SJSA1 (cell line): ENCODE data around the gene PIK3AP1. TPM values are rescaled to one million over a fixed set of nuclear protein-coding genes. Genes with fewer than 3 reads are reported as not detected.
A peak's percentile ranks its signal among the peaks of the same experiment; 100 is the strongest.

Experiments used
- DNase-seq, 2 experiments: peaks; one replicate each; pipeline ENCODE4 v3.0.0-alpha.2; 2015 to 2020; ENCODE audit warnings: low spot score in 2 of 2, low read depth in 1 of 2
- H3K27ac ChIP-seq: fragments of 250-450 bp; sonication (Bioruptor Pico); 2 replicates; pipeline ENCODE4 v1.5.1; 2020; ENCODE audit warnings: mild to moderate bottlenecking, moderate library complexity
- H3K27me3 ChIP-seq: fragments of 250-450 bp; sonication (Bioruptor Pico); replicated peaks from 2 replicates; pipeline ENCODE4 v1.5.1; 2020; ENCODE audit warnings: mild to moderate bottlenecking, moderate library complexity
- H3K36me3 ChIP-seq: fragments of 250-450 bp; sonication (Bioruptor Pico); 2 replicates; pipeline ENCODE4 v1.5.1; 2020; ENCODE audit warnings: mild to moderate bottlenecking
- H3K4me1 ChIP-seq: fragments of 250-450 bp; sonication (Bioruptor Pico); replicated peaks from 2 replicates; pipeline ENCODE4 v1.6.1; 2021; ENCODE audit warnings: mild to moderate bottlenecking
- H3K4me3 ChIP-seq: fragments of 250-450 bp; sonication (Bioruptor Pico); 2 replicates; pipeline ENCODE4 v1.5.1; 2020; ENCODE audit warnings: mild to moderate bottlenecking
- H3K9me3 ChIP-seq: fragments of 250-450 bp; sonication (Bioruptor Pico); replicated peaks from 2 replicates; pipeline ENCODE4 v1.5.1; 2020; ENCODE audit warnings: mild to moderate bottlenecking
- total RNA-seq: library from RNA; depleted of rRNA; stranded (reverse); fragments of >200 nt; shearing (Covaris generic); gene quantifications from 2 replicates; pipeline ENCODE4 v1.2.3, GENCODE V29; 2014

PIK3AP1 gene
- total RNA-seq, 1 experiment from 2014 or later, result 0.95 TPM

GRCh38 chr10:96665306-96665705, 55.0 kb downstream of the PIK3AP1 start:
- Histone ChIP-seq H3K9me3 (no peaks in the 10 kb centered on the region), H3K27me3 (no peaks in the 10 kb centered on the region), H3K36me3 (no peaks in the 10 kb centered on the region), H3K27ac (no peak overlapping the region), H3K4me3 (no peak overlapping the region), H3K4me1 (peaks cover 32% of the 10 kb centered on the region)
- peak in 1 of 2 experiments; percentile 56 for DNase-seq

DNA sequence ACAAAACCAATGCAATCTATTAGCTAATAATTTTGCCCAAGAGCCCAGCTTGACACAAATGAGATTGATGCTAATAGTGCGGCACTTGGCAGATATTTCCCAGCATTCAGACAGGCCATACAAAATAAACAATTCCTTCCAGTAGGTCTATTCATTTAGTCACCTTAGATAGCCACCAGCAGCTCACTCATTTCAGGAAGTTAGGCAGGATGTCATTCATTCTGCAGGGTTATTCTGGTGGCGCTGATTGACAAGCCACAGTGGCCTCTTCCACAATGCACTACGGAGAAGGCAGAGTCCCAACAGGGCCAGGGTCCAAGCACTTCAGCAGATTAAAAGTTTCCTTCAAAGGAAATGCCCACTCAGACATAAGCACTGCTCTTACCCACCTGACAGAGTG, 55.8 kb downstream of the PIK3AP1 start:
- Histone ChIP-seq H3K36me3 (no peaks in the 10 kb centered on the region), H3K4me3 (no peak overlapping the region), H3K4me1 (peaks cover 24% of the 10 kb centered on the region), H3K9me3 (no peaks in the 10 kb centered on the region), H3K27me3 (no peaks in the 10 kb centered on the region), H3K27ac (no peak overlapping the region)
- no peak for DNase-seq

DNA sequence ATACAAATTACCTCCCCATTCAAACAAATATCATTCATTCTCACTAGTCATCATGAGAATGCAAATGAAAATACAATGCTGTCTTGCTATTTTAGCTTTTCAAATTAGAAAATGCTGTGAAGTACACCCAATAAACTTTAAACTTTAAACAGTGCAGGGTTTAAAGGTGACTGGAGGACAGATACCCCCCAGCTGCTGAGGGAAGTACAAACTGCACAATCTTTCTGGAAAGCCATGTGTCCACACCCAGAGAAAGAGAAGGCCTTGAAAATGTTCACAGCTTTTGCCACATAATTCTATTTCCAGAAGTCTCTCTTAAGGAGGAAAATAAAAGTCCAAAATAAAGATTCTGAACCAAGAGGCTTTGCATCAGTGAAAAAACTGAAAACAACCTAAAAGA, 56.5 kb downstream of the PIK3AP1 start:
- Histone ChIP-seq H3K27me3 (no peaks in the 10 kb centered on the region), H3K9me3 (no peaks in the 10 kb centered on the region), H3K4me1 (peaks cover 21% of the 10 kb centered on the region), H3K27ac (no peak overlapping the region), H3K36me3 (no peaks in the 10 kb centered on the region), H3K4me3 (no peak overlapping the region)
- no peak for DNase-seq

- Histone ChIP-seq H3K36me3 (no peaks in the 10 kb centered on the region), H3K27ac (no peak overlapping the region), H3K4me1 (peaks cover 18% of the 10 kb centered on the region), H3K27me3 (no peaks in the 10 kb centered on the region), H3K9me3 (no peaks in the 10 kb centered on the region), H3K4me3 (no peak overlapping the region)
- no peak for DNase-seq
These were observed 58.7 kb downstream of the PIK3AP1 start for GRCh38 chr10:96661632-96662031.

DNA sequence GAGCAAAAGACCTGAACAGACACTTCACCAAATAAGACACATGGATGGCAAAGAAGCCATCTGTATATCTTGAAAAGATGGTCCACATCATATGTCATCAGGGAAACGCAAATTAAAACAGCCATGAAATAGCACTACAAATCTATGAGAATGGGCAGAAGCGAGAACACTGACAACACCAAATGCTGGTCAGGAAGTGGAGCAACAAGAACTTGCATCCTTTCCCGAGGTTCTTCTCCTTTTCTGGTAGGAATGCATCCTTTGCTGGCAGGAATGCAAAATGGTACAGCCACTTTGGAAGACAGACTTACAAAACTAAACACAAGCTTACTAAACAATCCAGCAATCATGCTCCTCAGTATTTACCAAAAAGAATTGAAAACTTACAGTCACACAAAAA, 60.0 kb downstream of the PIK3AP1 start:
- DNase-seq, result no peak
- Histone ChIP-seq H3K9me3 (no peaks in the 10 kb centered on the region), H3K27ac (no peak overlapping the region), H3K4me1 (peaks cover 12% of the 10 kb centered on the region), H3K36me3 (no peaks in the 10 kb centered on the region), H3K27me3 (no peaks in the 10 kb centered on the region), H3K4me3 (no peak overlapping the region)

- no peak for DNase-seq
- Histone ChIP-seq H3K4me3 (no peak overlapping the region), H3K27me3 (no peaks in the 10 kb centered on the region), H3K4me1 (no peaks in the 10 kb centered on the region), H3K9me3 (no peaks in the 10 kb centered on the region), H3K36me3 (no peaks in the 10 kb centered on the region), H3K27ac (no peak overlapping the region)
These were observed 61.5 kb downstream of the PIK3AP1 start for GRCh38 chr10:96658844-96659243.

GRCh38 chr10:96657385-96657784, 62.9 kb downstream of the PIK3AP1 start:
- DNase-seq, result no peak
- Histone ChIP-seq H3K27me3 (no peaks in the 10 kb centered on the region), H3K4me1 (no peaks in the 10 kb centered on the region), H3K9me3 (no peaks in the 10 kb centered on the region), H3K27ac (no peak overlapping the region), H3K4me3 (no peak overlapping the region), H3K36me3 (no peaks in the 10 kb centered on the region)

- no peak for DNase-seq
- Histone ChIP-seq H3K9me3 (no peaks in the 10 kb centered on the region), H3K4me3 (no peak overlapping the region), H3K27ac (no peak overlapping the region), H3K36me3 (no peaks in the 10 kb centered on the region), H3K4me1 (no peaks in the 10 kb centered on the region), H3K27me3 (no peaks in the 10 kb centered on the region)
These were observed 63.5 kb downstream of the PIK3AP1 start for GRCh38 chr10:96656839-96657238.

DNA sequence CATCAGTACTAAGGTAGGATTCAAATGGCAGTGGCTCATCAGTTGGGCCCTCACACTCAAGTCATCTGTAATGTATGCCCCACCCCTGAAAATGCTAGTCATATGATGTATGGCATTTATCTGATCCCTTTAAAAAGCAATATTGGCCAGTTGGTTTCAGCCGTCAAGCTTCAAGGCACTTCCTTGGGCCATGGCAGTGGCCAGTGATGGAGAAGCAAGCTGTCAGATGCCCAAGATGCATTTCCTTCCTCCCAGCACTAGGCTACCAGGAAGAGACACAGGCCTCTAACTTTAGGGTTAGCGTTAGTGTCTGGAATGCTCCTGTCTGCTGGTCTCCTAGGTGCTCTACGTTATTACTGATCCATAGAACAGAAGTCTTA, 64.1 kb downstream of the PIK3AP1 start:
- DNase-seq, result no peak

DNA sequence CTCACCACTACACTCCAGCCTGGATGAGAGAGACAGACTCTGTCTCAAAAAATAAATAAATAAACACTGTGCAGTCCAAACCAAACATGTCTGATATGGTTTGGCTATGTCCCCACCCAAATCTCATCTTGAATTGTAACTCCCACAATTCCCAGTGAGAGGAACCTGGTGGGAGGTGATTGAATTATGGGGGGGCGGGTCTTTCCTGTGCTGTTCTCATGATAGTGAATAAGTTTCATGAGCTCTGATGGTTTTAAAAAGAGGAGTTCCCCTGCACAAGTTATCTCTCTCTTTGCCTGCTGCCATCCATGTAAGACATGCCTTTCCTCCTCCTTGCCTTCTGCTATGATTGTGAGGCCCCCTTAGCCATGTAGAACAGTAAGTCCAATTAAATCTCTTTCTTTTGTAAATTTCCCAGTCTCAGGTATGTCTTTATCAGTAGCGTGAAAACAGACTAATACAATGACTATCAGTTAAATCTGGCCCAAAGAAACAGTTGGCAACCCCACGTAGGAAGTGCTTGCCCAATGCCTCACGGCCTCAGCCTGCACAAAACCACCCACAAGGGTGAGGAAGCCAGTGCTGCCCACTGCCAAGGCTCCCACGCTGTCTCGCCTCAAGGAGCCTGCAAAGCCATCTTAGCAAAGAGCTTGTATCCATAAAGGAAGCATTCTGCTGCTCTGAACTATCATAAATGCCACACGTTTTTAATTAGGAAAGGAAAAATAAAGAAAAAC, 64.7 kb downstream of the PIK3AP1 start:
- no peaks in the 10 kb centered on the region for H3K4me1 ChIP-seq
- no peaks in the 10 kb centered on the region for H3K36me3 ChIP-seq
- no peak overlapping the region for H3K4me3 ChIP-seq
- DNase-seq, result no peak
- H3K9me3 ChIP-seq, result no peaks in the 10 kb centered on the region
- H3K27me3 ChIP-seq, result no peaks in the 10 kb centered on the region
- no peak overlapping the region for H3K27ac ChIP-seq

More for the DNA sequence above, 64.1 kb downstream of the PIK3AP1 start:
- H3K4me1 ChIP-seq, result no peaks in the 10 kb centered on the region
- H3K27me3 ChIP-seq, result no peaks in the 10 kb centered on the region
- H3K36me3 ChIP-seq, result no peaks in the 10 kb centered on the region
- no peaks in the 10 kb centered on the region for H3K9me3 ChIP-seq
- no peak overlapping the region for H3K27ac ChIP-seq
- H3K4me3 ChIP-seq, result no peak overlapping the region

GRCh38 chr10:96651998-96652431, 68.3 kb downstream of the PIK3AP1 start:
- H3K27me3 ChIP-seq, result no peaks in the 10 kb centered on the region
- no peaks in the 10 kb centered on the region for H3K36me3 ChIP-seq
- DNase-seq, result no peak
- no peak overlapping the region for H3K4me3 ChIP-seq
- H3K27ac ChIP-seq, result no peak overlapping the region
- H3K9me3 ChIP-seq, result no peaks in the 10 kb centered on the region
- no peaks in the 10 kb centered on the region for H3K4me1 ChIP-seq

DNA sequence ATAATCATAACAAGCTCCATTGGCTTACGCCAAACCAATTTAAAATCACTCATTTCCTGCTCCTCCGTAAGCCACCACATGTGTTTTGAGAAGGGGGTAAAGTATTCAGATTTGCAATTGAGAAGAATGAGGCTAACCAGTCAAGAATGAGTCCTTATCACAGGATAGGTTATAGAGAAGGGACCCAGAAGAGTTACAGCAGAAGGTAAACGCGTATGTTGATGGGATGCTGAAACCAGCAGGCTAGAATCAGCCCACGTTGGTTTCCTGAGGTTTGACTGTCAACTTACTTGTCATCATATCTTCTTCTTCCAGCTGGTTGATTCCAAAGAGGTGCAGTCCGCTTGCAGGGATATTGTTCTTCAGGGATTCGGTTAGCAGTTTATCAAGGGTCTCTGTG, 69.4 kb downstream of the PIK3AP1 start:
- no peaks in the 10 kb centered on the region for H3K27me3 ChIP-seq
- H3K4me3 ChIP-seq, result no peak overlapping the region
- no peak for DNase-seq
- H3K36me3 ChIP-seq, result no peaks in the 10 kb centered on the region
- no peaks in the 10 kb centered on the region for H3K9me3 ChIP-seq
- H3K27ac ChIP-seq, result no peak overlapping the region
- H3K4me1 ChIP-seq, result no peaks in the 10 kb centered on the region

DNA sequence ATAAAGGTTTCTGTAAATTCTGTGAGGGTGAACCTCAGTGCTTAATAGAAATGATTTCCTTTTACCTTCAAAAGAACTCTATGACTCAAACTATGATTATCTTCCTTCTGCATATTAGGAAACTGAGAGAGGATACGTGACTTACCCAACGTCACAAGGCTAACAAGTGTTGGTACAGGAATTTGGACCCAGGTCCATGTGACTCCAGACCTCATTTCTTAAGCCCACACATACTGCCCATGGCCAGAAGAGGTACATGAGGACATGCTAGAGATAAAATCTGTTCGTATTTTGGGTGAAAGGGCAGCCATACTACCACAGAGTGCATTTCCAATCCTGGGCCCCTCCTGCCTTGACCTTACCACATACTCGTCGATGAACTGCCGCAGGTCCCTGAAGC, 72.0 kb downstream of the PIK3AP1 start:
- no peaks in the 10 kb centered on the region for H3K4me1 ChIP-seq
- no peak for DNase-seq
- H3K36me3 ChIP-seq, result no peaks in the 10 kb centered on the region
- H3K4me3 ChIP-seq, result no peak overlapping the region
- no peaks in the 10 kb centered on the region for H3K9me3 ChIP-seq
- H3K27me3 ChIP-seq, result no peaks in the 10 kb centered on the region
- no peak overlapping the region for H3K27ac ChIP-seq

GRCh38 chr10:96647466-96647865, 72.8 kb downstream of the PIK3AP1 start:
- Histone ChIP-seq H3K9me3 (no peaks in the 10 kb centered on the region), H3K27me3 (no peaks in the 10 kb centered on the region), H3K27ac (no peak overlapping the region), H3K4me3 (no peak overlapping the region), H3K4me1 (no peaks in the 10 kb centered on the region), H3K36me3 (no peaks in the 10 kb centered on the region)
- DNase-seq, result no peak

- H3K27ac ChIP-seq, result no peak overlapping the region
- DNase-seq, result no peak
- H3K27me3 ChIP-seq, result no peaks in the 10 kb centered on the region
- H3K36me3 ChIP-seq, result no peaks in the 10 kb centered on the region
- H3K4me1 ChIP-seq, result no peaks in the 10 kb centered on the region
- no peak overlapping the region for H3K4me3 ChIP-seq
- no peaks in the 10 kb centered on the region for H3K9me3 ChIP-seq
These were observed 73.6 kb downstream of the PIK3AP1 start for GRCh38 chr10:96646751-96647166.
